GM12801 (cell line): Measurements from ENCODE around the gene CST7.

Experiments used
- TF ChIP-seq, protein P1 (sequence below): IDR thresholded peaks from one replicate; pipeline ENCODE4 v1.5.1; 2011; ENCODE audit warnings: control low read depth; ENCODE audit not compliant: insufficient read length; ENCODE audit errors: extremely low read depth

Gene CST7

DNA sequence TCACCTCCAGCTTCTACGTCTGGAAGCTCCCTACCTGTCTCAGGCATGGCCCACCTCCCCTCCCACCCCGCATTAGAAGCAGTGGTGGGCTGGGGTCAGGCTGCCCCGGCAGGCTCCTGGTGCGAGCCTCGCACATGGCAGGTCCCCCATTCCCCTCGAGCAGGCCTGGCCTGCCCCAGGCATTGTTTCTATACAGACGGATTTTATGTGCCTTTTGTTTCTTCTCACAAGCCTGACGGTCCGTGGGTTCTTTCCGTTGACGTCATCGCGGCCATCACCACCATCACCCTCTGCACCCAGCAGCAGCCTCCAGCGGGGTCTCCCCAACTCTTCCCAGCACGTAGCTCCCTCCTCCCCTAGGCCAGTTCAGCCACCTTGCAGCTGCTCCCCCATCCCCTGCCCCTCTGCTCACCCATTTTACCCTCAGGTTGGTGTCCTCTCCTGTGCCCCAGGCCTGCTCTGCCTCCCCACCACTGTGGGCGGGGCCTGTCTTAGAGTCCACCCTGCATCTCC lies 4.6 kb downstream of the CST7 start:
- TF ChIP-seq, protein P1, sequence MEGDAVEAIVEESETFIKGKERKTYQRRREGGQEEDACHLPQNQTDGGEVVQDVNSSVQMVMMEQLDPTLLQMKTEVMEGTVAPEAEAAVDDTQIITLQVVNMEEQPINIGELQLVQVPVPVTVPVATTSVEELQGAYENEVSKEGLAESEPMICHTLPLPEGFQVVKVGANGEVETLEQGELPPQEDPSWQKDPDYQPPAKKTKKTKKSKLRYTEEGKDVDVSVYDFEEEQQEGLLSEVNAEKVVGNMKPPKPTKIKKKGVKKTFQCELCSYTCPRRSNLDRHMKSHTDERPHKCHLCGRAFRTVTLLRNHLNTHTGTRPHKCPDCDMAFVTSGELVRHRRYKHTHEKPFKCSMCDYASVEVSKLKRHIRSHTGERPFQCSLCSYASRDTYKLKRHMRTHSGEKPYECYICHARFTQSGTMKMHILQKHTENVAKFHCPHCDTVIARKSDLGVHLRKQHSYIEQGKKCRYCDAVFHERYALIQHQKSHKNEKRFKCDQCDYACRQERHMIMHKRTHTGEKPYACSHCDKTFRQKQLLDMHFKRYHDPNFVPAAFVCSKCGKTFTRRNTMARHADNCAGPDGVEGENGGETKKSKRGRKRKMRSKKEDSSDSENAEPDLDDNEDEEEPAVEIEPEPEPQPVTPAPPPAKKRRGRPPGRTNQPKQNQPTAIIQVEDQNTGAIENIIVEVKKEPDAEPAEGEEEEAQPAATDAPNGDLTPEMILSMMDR = no peak

DNA sequence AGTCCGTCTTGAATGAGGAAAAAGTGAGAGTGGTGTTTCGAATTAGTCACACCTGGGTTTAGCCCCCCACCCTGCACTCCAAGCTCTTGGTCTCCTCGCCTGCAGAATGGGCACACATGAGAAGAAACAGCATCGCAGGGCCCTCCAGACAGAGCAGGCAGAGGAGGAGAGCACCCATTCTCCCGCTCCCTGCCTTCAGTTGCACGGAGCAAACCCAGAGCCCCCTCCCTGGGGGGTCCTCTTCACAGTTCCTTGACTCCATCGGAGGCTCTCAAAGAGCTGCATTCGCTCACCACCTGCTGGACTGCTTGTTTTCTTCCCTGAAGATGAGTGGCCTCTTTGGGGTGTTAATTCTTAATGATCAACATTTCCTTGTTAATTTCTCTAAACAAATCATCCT lies 5.1 kb downstream of the CST7 start:
- TF ChIP-seq, protein P1 = no peak

DNA sequence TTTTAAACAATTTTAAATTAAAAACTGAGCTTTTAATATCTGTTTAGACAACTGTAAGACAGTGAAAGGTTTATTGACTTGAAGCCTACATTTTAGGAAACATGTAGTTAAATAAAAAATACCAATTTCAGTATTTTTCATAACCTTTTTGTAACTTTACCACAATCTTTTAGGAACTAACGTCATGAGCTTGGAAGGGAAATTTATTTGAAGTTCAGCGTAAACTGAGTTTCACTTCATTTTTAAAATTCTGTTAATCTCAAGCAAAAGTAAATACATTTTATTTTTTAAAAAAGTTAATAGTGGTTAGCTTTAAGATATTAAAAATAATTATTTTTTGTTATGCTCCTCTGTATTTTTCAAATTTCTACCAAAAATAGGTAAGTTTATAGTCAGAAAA lies 5.5 kb downstream of the CST7 start:
- TF ChIP-seq, protein P1 = no peak

DNA sequence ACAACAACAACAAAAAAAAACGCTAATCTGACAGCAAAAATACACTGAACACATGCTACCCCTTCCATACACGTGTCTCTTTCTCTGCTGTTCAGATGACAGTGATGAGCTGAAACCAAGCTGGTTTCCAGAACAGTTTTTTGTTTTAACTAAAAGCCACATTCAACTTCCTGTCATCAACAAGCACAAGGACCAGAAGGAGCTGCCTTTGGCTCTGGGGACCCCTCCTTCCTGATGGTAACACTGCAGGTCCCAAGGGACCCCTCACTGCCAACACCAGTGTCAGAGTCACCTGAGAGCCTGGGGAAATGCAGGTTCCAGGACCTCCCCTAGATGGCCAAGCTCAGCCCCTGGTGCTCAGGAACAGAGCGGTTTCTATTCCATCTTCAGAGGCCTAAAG lies 6.0 kb downstream of the CST7 start:
- TF ChIP-seq, protein P1 = no peak

DNA sequence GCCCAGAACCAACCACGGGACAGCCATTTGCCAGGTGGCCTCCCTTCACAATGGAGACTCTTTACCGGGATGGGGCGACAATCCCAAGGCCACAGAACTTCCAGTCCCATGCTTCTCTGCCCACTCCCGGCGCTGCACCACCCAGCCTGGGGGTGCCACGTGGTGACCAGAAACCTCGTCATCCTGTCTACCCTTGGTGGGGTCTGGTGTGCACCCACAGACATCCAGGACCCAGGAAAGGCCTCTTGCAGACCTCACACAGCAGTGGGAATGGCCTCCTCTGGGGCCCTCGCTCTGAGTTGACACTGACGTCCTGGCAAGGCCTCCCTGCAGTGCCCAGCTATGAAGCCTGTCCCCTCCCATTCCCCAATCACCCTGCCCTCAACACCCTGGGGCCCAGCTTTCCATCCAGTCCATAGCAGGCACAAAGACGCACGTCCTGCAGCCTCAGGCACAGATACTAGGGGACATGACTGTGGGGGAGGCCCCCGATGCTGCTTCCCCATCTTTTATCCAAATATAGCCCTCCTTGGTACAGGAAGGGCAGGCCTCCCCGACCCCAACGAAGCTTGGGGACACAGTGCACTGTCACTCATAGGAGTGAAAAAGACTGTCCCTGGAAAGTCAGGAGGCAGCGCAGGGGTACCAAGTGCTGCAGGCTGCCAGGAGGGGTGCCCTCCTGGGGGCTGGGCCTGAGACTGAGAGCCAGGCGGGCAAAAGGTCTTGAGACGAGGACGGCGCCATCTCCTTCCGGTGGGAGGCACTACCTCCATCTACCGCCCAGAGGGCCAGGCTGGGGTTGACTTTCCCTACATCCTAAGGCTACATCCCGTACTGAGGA lies 7.2 kb downstream of the CST7 start:
- TF ChIP-seq, protein P1 = no peak

DNA sequence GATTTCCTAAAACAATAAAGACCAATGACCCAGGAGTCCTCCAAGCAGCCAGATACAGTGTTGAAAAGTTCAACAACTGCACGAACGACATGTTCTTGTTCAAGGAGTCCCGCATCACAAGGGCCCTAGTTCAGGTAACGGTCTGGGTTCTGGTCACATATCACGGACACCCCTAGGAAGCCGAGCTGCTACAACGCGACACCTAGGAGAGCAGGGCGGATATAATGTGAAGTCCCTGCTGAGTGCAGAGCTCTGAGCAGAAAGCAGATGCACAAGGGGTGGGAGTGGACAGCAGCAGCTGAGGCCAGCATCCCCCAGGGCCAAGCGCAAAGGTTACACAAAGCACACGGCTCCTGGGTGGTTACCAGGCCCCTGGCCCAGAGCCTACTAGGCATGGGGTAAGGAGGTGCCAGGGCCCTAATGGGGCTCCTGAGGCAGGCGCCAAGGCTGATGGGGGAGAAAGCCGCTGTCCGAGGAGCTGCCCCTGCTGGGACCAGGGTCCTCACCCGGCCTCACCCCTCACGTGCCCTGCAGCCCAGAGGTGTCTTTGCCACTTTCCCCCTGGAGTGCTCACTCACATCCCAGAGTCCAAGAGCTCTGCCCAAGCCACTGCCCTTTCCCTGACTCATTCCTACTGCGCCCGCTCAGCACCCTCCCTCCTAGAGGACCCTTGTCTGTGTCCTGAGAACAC lies 8.4 kb downstream of the CST7 start:
- TF ChIP-seq, protein P1 = no peak

DNA sequence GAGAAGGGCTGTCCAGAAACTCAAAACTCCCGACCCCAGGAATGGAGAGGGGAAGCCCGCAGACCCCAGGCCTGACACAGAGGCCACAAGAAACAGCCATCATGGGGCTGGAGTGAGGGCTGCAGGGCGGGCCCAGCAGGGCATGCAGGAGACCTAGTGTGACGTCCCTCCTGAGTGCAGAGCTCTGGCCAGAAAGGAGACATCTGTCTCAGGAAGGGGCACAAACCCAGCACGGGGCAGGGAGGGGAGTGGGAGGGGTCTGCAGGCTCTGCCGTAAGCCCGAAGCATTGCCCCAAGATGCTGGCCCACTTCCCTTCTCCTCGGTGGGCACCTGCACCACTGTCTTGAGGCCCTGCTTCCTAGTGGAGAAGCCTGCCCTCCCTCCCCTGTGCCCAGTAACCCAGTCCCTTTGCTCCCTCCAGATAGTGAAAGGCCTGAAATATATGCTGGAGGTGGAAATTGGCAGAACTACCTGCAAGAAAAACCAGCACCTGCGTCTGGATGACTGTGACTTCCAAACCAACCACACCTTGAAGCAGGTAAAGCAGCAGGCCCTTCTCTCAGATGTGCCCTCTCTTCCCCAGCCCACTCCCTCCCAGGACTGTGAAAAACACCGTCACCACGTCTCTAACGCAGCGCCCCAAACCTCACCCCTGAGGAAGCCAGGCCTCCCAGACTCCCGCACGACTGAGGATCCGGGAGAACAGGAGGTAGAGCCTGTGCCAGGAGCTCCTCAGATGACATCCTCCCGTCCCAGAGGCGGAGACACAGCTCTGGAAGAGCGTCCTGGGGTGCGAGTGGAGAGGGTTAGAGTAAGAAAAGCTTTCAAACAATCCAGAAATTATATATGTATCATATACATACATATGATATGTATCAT lies 9.7 kb downstream of the CST7 start:
- TF ChIP-seq, protein P1 = no peak
